Measurements from ENCODE around the gene PEX14.

Gene PEX14

DNA sequence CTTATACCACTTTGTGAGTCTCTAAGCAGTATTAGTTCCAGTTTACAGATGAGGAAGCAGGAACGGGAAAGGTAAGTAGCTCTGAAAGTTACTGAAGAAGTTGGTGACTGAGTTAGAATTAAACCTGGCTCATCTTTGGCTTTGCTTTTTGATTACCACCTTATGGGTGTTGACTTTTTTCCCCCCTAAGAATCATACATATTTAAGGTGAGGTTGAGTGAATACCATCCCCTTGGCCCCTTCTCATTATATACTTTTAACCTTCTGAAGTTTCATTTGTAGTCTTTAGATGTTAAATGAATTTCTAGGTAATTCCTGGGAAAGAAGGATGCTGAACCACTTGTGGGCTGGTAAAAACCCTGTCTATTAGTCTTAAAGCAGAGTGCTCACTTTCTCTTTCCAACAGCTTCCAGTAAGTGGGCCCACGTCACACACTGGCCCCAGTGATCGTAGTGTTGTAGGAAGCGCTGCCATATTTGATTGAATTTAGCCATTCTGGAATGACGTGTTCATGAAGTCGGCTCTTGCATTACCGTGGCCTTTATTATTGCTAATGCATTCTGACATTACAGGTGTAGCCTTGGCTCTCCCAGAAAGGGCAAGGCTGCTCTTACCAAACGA lies 46.9 kb downstream of the PEX14 start:
- DNase-seq, result no peak

DNA sequence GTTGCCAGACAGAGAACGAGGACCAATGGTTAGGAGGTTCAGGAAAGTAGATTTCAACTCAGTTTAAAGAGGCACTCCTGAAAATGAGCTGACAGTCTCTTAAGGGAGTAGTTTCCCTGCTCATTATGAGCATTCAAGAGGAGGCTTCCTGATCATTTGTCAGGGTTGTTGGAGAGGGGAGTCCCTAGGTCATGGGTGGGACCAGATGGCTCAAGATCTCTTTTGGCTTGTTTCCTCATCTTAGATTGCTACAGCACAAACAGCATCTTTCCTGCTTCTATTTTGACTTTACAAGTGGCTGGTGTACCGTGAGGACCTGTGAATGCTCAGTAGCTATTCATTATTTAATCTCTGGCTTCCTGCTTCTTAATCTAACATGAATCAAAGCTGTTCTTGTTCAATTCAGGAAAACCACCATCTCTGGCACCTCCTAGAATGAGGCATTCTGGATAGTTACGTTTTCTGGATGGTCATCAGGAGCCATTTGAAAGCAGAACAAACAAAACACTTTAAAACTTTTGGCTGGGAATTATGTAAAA lies 47.6 kb downstream of the PEX14 start:
- no peak for DNase-seq

GRCh38 chr1:10525208-10525607 lies 50.5 kb downstream of the PEX14 start:
- no peak for DNase-seq

DNA sequence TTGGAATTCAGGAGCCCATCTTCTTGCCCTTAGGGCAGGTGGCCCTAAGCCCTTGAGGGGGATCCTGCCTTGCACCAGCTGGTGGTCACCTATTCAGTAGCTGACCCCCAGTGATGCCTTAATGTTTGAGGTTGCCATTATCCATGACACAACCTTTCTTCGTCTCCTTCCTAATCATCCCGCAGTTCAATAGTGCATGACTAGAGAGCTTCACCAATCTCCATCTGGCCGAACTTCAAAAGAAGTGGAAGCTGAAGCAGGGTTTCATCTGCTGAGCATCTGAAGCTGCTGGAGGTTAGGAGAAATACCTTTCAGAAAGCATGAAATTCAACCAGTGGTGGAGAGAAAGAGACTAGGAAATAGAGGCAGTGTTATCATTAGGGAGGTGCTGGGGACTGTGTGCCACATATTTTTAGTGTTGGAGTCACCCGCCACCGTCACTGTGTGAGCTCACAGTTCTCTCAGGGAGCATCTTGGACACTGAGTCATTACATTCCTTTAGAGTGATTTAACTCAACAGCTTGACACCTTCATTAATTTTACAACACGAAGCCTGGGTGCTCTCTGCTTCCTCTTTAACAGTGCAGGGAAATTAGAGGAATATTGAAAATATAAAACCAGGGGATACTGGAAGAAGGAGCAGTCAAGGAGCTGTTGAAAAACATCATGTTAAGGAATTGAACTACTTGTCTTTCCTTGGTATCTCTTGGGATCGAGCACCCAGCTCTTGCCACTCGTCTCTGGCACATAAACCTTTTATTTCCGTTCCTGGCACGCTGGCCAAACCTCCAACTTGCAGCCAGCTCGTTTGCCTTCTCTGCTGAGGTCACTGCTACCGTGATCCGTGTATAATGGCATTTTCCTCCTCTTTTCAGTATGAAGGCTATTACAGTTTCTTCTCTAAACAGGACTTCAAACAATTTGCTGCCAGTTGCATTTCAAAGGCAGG lies 53.6 kb downstream of the PEX14 start:
- DNase-seq, result no peak

- no peak for DNase-seq
Measured at GRCh38 chr1:10529091-10529490, 54.3 kb downstream of the PEX14 start.

DNA sequence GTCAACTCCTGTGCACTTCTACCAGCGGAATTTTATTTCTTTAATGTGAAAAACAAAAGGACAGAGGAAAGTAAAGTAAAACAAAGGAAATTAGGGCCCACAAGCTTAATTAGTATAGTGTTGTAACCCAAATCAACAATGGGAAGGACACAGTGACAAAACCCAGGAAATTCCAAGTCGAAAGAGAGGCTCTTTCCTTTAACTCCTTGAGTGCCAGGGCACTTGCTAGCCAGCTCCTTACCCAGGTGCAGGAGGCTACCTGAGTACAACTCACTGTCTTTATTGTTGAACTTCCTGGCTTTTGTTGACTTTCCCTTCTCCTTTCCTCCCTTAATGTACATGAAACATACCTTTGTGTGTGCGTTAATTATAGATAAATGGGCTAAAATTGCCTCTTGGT lies 55.0 kb downstream of the PEX14 start:
- no peak for DNase-seq

- DNase-seq, result peak in 1 of 2 experiments; percentile 4
Measured at GRCh38 chr1:10530281-10530740, 55.6 kb downstream of the PEX14 start.

DNA sequence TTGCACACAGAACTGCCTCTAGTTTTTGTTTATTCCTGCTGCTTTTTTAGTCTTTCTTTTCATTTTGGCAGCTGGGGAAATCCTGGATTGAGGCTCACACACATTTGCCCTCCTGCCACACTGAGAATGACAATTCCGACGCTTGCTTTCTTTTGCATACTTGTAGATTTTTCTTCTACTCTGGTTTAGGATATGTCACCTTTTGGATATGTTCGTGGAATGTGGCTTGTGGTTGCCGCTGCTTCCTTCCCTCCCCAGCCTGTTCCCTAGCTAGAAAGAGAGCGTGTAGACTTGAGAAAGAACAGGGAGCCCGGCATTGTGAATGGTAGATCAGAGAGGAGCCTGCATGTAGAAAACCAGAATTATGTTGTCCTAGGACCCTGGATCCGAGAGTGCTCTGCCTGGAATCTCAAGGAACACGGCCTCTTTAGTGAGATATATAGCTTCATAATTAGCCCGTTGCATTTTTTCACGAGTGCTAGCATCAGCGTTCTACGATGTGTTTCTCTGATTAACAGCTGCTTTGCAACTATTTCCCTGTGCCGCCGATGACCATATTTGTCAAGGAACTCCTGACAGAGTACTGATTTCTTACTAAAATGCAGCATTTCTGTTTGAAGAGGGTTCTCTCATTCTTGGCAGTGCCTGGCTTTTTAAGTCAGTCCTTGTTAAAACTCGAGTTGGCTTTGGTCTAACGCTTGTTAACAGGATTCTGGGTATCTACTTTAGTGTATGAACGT lies 56.2 kb downstream of the PEX14 start:
- no peak for DNase-seq

GRCh38 chr1:10532362-10532761 lies 57.6 kb downstream of the PEX14 start:
- DNase-seq, result no peak

DNA sequence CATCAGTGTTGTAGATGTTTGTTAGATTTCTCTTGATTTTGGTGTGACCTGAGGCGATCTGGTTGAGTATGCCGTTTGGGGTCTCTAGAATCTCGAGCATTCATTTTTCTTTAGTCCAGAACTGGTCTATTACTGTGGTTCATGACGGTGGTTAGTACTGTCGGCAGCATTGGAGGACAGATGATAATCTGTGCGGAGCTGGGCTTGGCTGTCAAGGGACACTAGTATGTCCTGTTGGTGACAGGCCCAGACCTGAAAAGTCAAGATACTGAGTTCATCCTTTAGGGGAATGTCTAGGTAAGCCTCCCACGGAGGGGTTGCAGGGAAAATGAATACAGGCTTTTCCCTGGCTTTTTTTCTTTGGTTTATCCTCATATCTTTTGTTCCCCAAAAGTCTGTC lies 59.8 kb downstream of the PEX14 start:
- DNase-seq, result no peak

DNA sequence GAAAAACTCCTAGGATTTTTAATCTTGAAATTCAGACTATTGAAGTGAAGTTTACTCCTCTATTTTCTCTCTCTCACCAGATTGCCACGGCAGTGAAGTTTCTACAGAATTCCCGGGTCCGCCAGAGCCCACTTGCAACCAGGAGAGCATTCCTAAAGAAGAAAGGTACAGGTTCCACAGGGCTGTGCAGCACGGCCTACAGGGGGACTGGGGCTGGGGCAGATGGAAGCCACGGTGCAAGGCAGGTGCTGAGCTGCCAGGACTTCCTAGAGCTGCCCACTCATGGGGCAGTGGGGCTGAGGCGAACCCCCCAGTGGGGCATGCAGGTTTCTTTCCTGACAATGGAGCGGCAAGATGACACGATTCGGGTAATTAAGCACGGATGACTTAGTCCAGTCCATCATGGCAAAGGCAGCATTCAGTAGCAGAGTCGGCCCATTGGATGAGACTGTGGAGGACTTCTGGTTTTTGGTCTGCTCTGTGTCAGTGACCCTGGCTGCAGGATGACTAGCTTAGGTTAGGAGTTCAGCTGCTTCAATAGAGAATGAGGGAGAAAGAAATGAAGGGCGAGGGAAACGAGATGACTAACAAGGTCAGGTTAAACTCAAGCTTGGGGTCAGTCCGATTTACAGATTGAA lies 61.5 kb downstream of the PEX14 start:
- no peak for DNase-seq

- peak; percentile 15 to 45 for DNase-seq
Measured at GRCh38 chr1:10537082-10537766, 62.5 kb downstream of the PEX14 start.

- DNase-seq, result peak in 1 of 2 experiments; percentile 6
Measured at GRCh38 chr1:10538646-10539355, 64.1 kb downstream of the PEX14 start.

GRCh38 chr1:10539411-10540043 lies 64.8 kb downstream of the PEX14 start:
- no peak for DNase-seq

- no peak for DNase-seq
Measured at GRCh38 chr1:10540277-10541005, 65.7 kb downstream of the PEX14 start.

- no peak for DNase-seq
Measured at GRCh38 chr1:10541286-10541685, 66.5 kb downstream of the PEX14 start.

- no peak for DNase-seq
Measured at GRCh38 chr1:10544239-10544638, 69.5 kb downstream of the PEX14 start.

DNA sequence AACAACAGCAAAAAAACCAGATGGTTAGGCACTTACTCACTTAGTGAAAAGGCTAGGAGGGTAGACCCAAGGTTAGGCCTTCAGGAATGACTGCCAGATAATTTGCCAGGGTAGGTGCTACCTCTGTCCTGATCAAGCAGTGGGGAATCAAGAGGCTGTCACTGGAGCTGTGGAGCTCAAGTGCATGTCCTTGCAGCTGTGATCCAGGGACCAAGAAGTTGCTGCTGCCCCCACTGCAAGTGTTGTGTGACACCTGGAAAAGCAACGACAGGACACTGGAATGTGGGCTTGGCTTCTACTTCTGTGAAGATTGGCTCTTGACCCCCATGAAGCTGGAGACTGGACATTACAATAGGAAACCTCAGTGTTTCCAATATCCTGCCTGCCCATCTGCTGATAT lies 72.1 kb downstream of the PEX14 start:
- DNase-seq, result no peak

DNA sequence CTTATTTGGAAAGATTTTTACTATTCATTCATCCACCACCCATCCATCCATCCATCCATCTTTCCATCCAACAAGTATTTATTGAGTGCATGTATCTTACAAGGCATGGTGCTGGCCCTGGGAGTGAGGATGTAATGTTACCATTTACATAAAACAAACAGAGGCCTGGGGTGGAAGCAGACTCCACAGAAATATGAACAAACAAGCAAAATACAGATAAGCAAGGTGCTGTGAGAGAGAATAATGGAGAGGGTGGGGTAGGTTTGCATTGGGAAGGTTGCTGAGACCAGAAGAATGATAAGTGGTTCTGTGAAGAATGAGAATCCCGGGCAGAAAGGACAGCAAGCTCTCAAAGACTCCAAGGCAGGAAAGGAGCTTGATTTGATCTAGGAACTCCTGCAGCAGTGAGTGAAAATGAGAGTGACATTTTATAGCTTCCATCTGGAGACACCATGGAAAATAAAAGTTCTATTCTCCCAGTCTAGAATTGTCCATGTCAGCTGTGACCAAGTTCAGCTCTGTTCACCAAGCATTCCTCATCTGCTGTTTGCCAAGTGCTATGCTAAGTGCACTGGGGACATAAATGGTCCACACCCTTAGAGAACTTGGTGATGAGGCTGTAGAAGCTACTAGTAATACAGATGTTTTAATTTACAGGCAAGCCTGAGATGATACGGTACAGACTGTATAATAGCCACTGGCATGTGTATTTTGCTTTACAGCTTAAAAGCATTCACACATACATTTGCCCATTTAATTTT lies 75.3 kb downstream of the PEX14 start:
- no peak for DNase-seq

Data from SHP77 (cell line).